OCI-LY7 (cell line): ENCODE data around the gene HIF3A. TPM values are rescaled to one million over a fixed set of nuclear protein-coding genes. Genes with fewer than 3 reads are reported as not detected.

ENCODE experiments used
- BruUV-seq: library from RNA; stranded (reverse); fragments of 400-500 nt; replicated peaks from 2 replicates; lab custom pipeline; 2021; lab: Mats Ljungman, UMichigan
- CTCF ChIA-PET: fragments of 300-600 bp; sonication (Branson Sonifier 250); formaldehyde crosslinking; loops from one replicate; lab custom pipeline; 2022; ENCODE audit warnings: antibody characterized with exemption; ENCODE audit not compliant: unreplicated experiment; lab: Charles Lee
- POLR2A ChIA-PET: fragments of 300-600 bp; sonication (Branson Sonifier 250); formaldehyde crosslinking; loops from one replicate; lab custom pipeline; 2022; ENCODE audit warnings: antibody characterized with exemption; lab: Charles Lee
- DNase-seq: peaks from one replicate; pipeline ENCODE4 v3.0.0-alpha.2; 2015; ENCODE audit warnings: low spot score
- H2AFZ ChIP-seq: fragments of 200-600 bp; sonication (generic), shearing (Covaris generic); 2 replicates; pipeline ENCODE4 v1.6.1; 2014; ENCODE audit warnings: mild to moderate bottlenecking, antibody characterized with exemption, low read length, moderate library complexity
- H3K27ac ChIP-seq: fragments of 200-600 bp; sonication (generic); 2 replicates; pipeline ENCODE4 v1.5.1; 2014; ENCODE audit warnings: mixed run types, low read depth, mild to moderate bottlenecking, moderate library complexity, low read length, inconsistent platforms; ENCODE audit not compliant: poor library complexity, severe bottlenecking
- H3K36me3 ChIP-seq: fragments of 200-600 bp; sonication (generic); 2 replicates; pipeline ENCODE4 v1.6.1; 2014; ENCODE audit warnings: mild to moderate bottlenecking, antibody characterized with exemption, low read length, moderate library complexity, mixed read lengths; ENCODE audit not compliant: insufficient read depth
- H3K4me1 ChIP-seq: fragments of 200-600 bp; sonication (generic); 2 replicates; pipeline ENCODE4 v1.5.1; 2014; ENCODE audit warnings: mild to moderate bottlenecking, low read length; ENCODE audit not compliant: insufficient read depth, poor library complexity, severe bottlenecking
- H3K4me2 ChIP-seq: fragments of 200-600 bp; sonication (generic); 2 replicates; pipeline ENCODE4 v1.6.1; 2014; ENCODE audit warnings: mild to moderate bottlenecking, low read length
- H3K4me3 ChIP-seq: fragments of 200-600 bp; sonication (generic); 2 replicates; pipeline ENCODE4 v1.5.1; 2014; ENCODE audit warnings: mild to moderate bottlenecking, low read depth, low read length; ENCODE audit not compliant: poor library complexity, severe bottlenecking
- H3K79me2 ChIP-seq: fragments of 200-600 bp; sonication (generic); 2 replicates; pipeline ENCODE4 v1.6.1; 2016; ENCODE audit warnings: low read depth, mild to moderate bottlenecking, low read length, moderate library complexity, mixed read lengths; ENCODE audit not compliant: insufficient read depth
- H3K9me2 ChIP-seq: fragments of 200-600 bp; sonication (generic); 2 replicates; pipeline ENCODE4 v1.6.1; 2016; ENCODE audit warnings: mild to moderate bottlenecking, low read length, mixed read lengths; ENCODE audit not compliant: insufficient read depth
- H3K9me3 ChIP-seq: fragments of 200-600 bp; sonication (generic); 2 replicates; pipeline ENCODE4 v1.6.1; 2014; ENCODE audit warnings: mild to moderate bottlenecking, mixed run types, low read length, mixed read lengths
- H4K20me1 ChIP-seq: fragments of 200-600 bp; sonication (generic); 2 replicates; pipeline ENCODE4 v1.6.1; 2014; ENCODE audit warnings: mild to moderate bottlenecking, antibody characterized with exemption, low read length, moderate library complexity, mixed read lengths; ENCODE audit not compliant: insufficient read depth
- CTCF ChIP-seq: fragments of 200-600 bp; sonication (generic); conservative IDR thresholded peaks from 2 replicates; pipeline ENCODE4 v1.5.1; 2014; ENCODE audit warnings: mild to moderate bottlenecking, antibody characterized with exemption, low read length, moderate library complexity, mixed read lengths
- EZH2phosphoT487 ChIP-seq: fragments of 200-600 bp; sonication (generic); IDR thresholded peaks from 2 replicates; pipeline ENCODE4 v1.6.1; 2018; ENCODE audit warnings: low read depth, borderline replicate concordance, mild to moderate bottlenecking, mixed run types, antibody characterized with exemption, low read length, moderate library complexity, mixed read lengths
- intact Hi-C: fragments of 100-400 bp; cut with micrococcal nuclease; formaldehyde crosslinking; loops from one replicate; pipeline ENCODE4 v1.10.0; 2022; ENCODE audit not compliant: unreplicated experiment
- total RNA-seq, 2 experiments: library from RNA; depleted of rRNA in 1 of 2; stranded (reverse); fragments of >200 nt in 1 of 2; shearing (Covaris generic) in 1 of 2; gene quantifications; 2 replicates each; pipeline ENCODE4 v1.2.3, GENCODE V29; 2014 to 2022

The HIF3A gene
- total RNA-seq, 2 experiments from 2014 or later: not detected

- Histone ChIP-seq H3K9me2 (no peaks in the 10 kb centered on the region), H3K4me1 (no peaks in the 10 kb centered on the region), H3K36me3 (no peaks in the 10 kb centered on the region), H4K20me1 (no peaks in the 10 kb centered on the region), H3K79me2 (no peaks in the 10 kb centered on the region), H3K4me3 (no peak overlapping the region), H3K27ac (no peak overlapping the region), H2AFZ (no peak overlapping the region), H3K4me2 (no peak overlapping the region), H3K9me3 (no peaks in the 10 kb centered on the region)
- no peak for TF ChIP-seq CTCF
- no peak for TF ChIP-seq EZH2phosphoT487
- DNase-seq: no peak
- CTCF ChIA-PET: no interaction called here
- no TSS peak for BruUV-seq
- POLR2A ChIA-PET: no interaction called here
- intact Hi-C loops: no loop called here
Observed at GRCh38 chr19:46296202-46296480, 701 bp upstream of the HIF3A start.

- H3K9me2 ChIP-seq: no peaks in the 10 kb centered on the region
- no peaks in the 10 kb centered on the region for H4K20me1 ChIP-seq
- no peaks in the 10 kb centered on the region for H3K79me2 ChIP-seq
- CTCF ChIA-PET: no interaction called here
- BruUV-seq: no TSS peak
- POLR2A ChIA-PET: no interaction called here
- no peak overlapping the region for H3K4me3 ChIP-seq
- intact Hi-C loops: no loop called here
- no peak for DNase-seq
- no peak overlapping the region for H3K27ac ChIP-seq
- no peak overlapping the region for H3K4me2 ChIP-seq
- H3K36me3 ChIP-seq: no peaks in the 10 kb centered on the region
- no peak overlapping the region for H2AFZ ChIP-seq
- no peaks in the 10 kb centered on the region for H3K9me3 ChIP-seq
- no peaks in the 10 kb centered on the region for H3K4me1 ChIP-seq
- TF ChIP-seq CTCF (peak; percentile 29; the same call in 1 of the 2 replicates), EZH2phosphoT487 (no peak)
Observed at GRCh38 chr19:46297700-46298478, 1.0 kb downstream of the HIF3A start.

- no peaks in the 10 kb centered on the region for H4K20me1 ChIP-seq
- no peaks in the 10 kb centered on the region for H3K9me2 ChIP-seq
- intact Hi-C loops: no loop called here
- H3K4me1 ChIP-seq: no peaks in the 10 kb centered on the region
- TF ChIP-seq CTCF (0 out of 2 replicates have a peak, but pooled peaks have one; percentile 6), EZH2phosphoT487 (no peak)
- ChIA-PET POLR2A (no interaction called here), CTCF (no interaction called here)
- DNase-seq: no peak
- H3K36me3 ChIP-seq: no peaks in the 10 kb centered on the region
- H2AFZ ChIP-seq: no peak overlapping the region
- H3K79me2 ChIP-seq: no peaks in the 10 kb centered on the region
- H3K9me3 ChIP-seq: no peaks in the 10 kb centered on the region
- H3K4me2 ChIP-seq: no peak overlapping the region
- H3K4me3 ChIP-seq: no peak overlapping the region
- H3K27ac ChIP-seq: no peak overlapping the region
- BruUV-seq: no TSS peak
Observed at GRCh38 chr19:46298479-46299003, 1.7 kb downstream of the HIF3A start.
